ENCODE measurements around the gene SLC18A3. TPM values are rescaled to one million over a fixed set of nuclear protein-coding genes. Genes with fewer than 3 reads are reported as not detected.
A peak's percentile ranks its signal among the peaks of the same experiment; 100 is the strongest.

SLC18A3 gene
- total and polyA plus RNA-seq, 3 donors from 2014 or later, result not detected

DNA sequence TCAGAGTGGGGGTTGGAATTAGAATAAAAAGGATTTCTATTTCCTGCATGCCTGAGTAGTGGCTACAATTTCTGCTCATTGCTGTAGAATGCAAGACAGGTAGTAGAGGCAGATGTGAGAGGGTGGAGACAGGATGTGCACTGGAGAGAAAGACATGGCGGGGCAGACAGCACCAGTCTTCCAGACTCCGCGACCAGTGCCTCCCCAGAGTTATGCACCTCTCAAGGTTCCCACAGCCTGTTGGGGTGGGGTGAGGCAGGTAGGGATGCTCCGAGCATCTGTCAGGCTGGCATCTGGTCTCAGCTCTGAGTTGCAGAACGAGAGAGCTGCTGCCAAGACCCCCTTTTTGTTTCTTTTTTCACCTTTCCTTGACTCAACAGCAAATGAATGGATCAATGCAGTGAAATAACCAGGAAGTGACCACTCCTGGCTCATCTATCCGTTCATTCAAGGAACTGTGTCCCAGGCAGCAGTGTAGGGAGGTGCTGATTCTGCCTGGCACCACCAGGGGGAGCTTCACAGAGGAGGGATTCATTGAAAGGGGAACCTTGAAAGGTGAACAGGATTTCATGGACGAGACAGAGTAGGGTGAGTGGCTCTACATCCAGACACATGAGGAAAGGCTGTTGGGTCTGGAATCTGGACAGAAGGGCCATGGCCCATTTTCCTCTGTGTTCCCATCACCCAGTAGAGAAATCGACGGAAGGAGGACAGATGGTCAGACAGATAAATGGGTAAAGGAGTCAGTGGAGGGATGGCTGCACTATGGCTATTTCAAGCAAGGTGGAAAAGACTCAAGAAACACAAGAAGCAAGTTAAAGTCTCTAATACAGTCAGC lies 17.2 kb upstream of the SLC18A3 start:
- no peak for TF ChIP-seq POLR2A (IDR thresholded peaks at IDR 0.05)
- TF ChIP-seq, protein P1, sequence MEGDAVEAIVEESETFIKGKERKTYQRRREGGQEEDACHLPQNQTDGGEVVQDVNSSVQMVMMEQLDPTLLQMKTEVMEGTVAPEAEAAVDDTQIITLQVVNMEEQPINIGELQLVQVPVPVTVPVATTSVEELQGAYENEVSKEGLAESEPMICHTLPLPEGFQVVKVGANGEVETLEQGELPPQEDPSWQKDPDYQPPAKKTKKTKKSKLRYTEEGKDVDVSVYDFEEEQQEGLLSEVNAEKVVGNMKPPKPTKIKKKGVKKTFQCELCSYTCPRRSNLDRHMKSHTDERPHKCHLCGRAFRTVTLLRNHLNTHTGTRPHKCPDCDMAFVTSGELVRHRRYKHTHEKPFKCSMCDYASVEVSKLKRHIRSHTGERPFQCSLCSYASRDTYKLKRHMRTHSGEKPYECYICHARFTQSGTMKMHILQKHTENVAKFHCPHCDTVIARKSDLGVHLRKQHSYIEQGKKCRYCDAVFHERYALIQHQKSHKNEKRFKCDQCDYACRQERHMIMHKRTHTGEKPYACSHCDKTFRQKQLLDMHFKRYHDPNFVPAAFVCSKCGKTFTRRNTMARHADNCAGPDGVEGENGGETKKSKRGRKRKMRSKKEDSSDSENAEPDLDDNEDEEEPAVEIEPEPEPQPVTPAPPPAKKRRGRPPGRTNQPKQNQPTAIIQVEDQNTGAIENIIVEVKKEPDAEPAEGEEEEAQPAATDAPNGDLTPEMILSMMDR (IDR thresholded peaks at IDR 0.05), result peak; percentile 35 to 76 (median 70)
- Histone ChIP-seq H3K4me3 (no peak overlapping the region), H3K9me3 (no peaks in the 10 kb centered on the region), H3K4me1 (no peaks in the 10 kb centered on the region), H3K27ac (no peak overlapping the region), H3K36me3 (ENCODE audit: low read depth, missing control alignments) (no peaks in the 10 kb centered on the region), H3K27me3 (no peaks in the 10 kb centered on the region)
- WGBS, 2 donors, result 41 to 42% methylated on average over 9 of the region's 9 CpGs
- peak; percentile 64 for DNase-seq
- intact Hi-C loops (cut with DNase I; ENCODE audit: low total_unique reads), result no loop called here

DNA sequence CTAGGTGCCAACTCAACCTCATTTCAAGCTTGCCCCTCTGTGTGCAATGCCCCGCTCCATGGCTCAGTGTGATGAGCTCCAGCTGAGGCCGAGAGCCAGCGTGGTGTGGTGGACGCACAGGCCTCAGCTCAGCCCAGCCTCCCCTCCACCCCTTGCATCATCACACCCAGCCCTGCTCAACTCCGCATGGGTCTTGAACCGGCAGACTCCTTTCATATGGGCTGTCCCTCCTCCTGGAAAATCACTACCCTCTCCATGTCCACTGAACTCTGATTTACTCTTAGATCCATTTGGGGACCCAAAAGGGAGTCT lies 16.6 kb upstream of the SLC18A3 start:
- H3K4me3 ChIP-seq, result no peak overlapping the region
- intact Hi-C loops (cut with DNase I; ENCODE audit: low total_unique reads), result no loop called here
- TF ChIP-seq, protein P1 (IDR thresholded peaks at IDR 0.05), result no peak
- TF ChIP-seq POLR2A (IDR thresholded peaks at IDR 0.05), result no peak
- H3K9me3 ChIP-seq, result no peaks in the 10 kb centered on the region
- no peaks in the 10 kb centered on the region for H3K27me3 ChIP-seq
- no peaks in the 10 kb centered on the region for H3K36me3 ChIP-seq (ENCODE audit: low read depth, missing control alignments)
- 79 to 87% methylated on average over 6 of the region's 6 CpGs for WGBS, 2 donors
- no peak for DNase-seq
- H3K27ac ChIP-seq, result no peak overlapping the region
- no peaks in the 10 kb centered on the region for H3K4me1 ChIP-seq

DNA sequence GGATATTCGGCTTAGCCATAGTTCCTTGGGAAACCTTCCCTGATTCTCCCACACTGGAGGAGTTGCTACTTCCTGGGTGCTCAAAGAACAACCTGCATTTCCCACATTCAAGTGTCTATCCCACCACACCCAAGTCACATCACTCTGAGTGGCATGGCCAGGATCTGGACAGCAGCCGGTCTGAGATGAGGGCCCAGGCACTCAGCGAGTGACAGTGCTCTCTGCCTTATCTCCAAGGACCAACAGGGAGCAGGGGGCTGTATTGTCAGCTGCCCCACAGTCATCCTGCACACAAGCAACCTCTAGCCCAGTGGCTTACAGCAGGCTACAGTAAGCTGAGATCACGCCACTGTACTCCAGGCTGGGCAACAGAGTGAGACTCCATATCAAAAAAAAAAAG lies 16.1 kb upstream of the SLC18A3 start:
- H3K4me3 ChIP-seq, result no peak overlapping the region
- no peaks in the 10 kb centered on the region for H3K27me3 ChIP-seq
- 69 to 74% methylated on average over 4 of the region's 4 CpGs for WGBS, 2 donors
- no peaks in the 10 kb centered on the region for H3K9me3 ChIP-seq
- no peak overlapping the region for H3K27ac ChIP-seq
- intact Hi-C loops (cut with DNase I; ENCODE audit: low total_unique reads), result no loop called here
- TF ChIP-seq, protein P1 (IDR thresholded peaks at IDR 0.05), result no peak
- no peak for TF ChIP-seq POLR2A (IDR thresholded peaks at IDR 0.05)
- H3K4me1 ChIP-seq, result no peaks in the 10 kb centered on the region
- DNase-seq, result no peak
- H3K36me3 ChIP-seq (ENCODE audit: low read depth, missing control alignments), result no peaks in the 10 kb centered on the region

DNA sequence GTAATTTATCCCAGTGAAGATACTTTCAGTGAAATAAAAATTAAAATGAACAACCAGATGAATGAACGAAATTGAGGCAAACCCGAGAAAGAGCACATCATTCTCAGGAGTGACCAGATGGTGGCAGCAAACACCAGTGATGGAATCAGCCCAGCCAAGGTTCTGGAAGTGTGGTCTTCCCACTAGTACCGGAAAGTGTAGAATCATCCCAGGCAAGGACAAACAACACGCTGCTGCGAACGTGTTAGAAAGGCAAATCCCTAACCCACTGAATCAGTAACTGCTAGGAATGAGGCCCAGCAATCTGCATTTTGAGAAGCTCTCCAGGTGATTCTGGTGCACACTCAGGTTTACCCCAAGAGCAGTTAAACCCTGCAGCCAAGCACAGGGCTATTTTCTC lies 15.5 kb upstream of the SLC18A3 start:
- H3K4me1 ChIP-seq, result no peaks in the 10 kb centered on the region
- H3K27ac ChIP-seq, result no peak overlapping the region
- H3K36me3 ChIP-seq (ENCODE audit: low read depth, missing control alignments), result no peaks in the 10 kb centered on the region
- H3K27me3 ChIP-seq, result no peaks in the 10 kb centered on the region
- intact Hi-C loops (cut with DNase I; ENCODE audit: low total_unique reads), result no loop called here
- no peak for TF ChIP-seq POLR2A (IDR thresholded peaks at IDR 0.05)
- TF ChIP-seq, protein P1 (IDR thresholded peaks at IDR 0.05), result peak; percentile 39 to 78 (median 64)
- peak; percentile 67 for DNase-seq
- H3K9me3 ChIP-seq, result no peaks in the 10 kb centered on the region
- no peak overlapping the region for H3K4me3 ChIP-seq
- WGBS, 2 donors, result 16 to 42% methylated on average over 6 of the region's 6 CpGs

Measured in testis (tissue), 3 donors.